Uterus (tissue), 4 donors: ENCODE data around the gene EED. TPM values are rescaled to one million over a fixed set of nuclear protein-coding genes. Genes with fewer than 3 reads are reported as not detected.

Source experiments
- DNase-seq, 2 donors: peaks; one replicate each; pipeline ENCODE4 v3.0.0-alpha.2; 2019 to 2020
- H3K27ac ChIP-seq, 2 donors: fragments of 200-600 bp; sonication (generic); 1 replicate in 1 of 2; 2 replicates in 1 of 2; pipeline ENCODE4 v1.5.1; 2016 to 2018
- H3K27me3 ChIP-seq, 2 donors: fragments of 200-600 bp; sonication (generic); one replicate each; pipeline ENCODE4 v1.5.1; 2018 to 2019; ENCODE audit warnings: control low read depth in 1 of 2
- H3K36me3 ChIP-seq, 2 donors: fragments of 200-600 bp; sonication (generic); one replicate each; pipeline ENCODE4 v1.5.1; 2019; ENCODE audit warnings: control low read depth in 1 of 2
- H3K4me1 ChIP-seq, 2 donors: fragments of 200-600 bp; sonication (generic); one replicate each; pipeline ENCODE4 v1.5.1; 2018 to 2019; ENCODE audit warnings: control low read depth in 1 of 2
- H3K4me3 ChIP-seq, 2 donors: fragments of 200-600 bp; sonication (generic); 1 replicate in 1 of 2; 2 replicates in 1 of 2; pipeline ENCODE4 v1.5.1; 2018 to 2019; ENCODE audit warnings: mild to moderate bottlenecking in 1 of 2
- H3K9me3 ChIP-seq, 2 donors: fragments of 200-600 bp; sonication (generic); one replicate each; pipeline ENCODE4 v1.5.1; 2019; ENCODE audit warnings: control low read depth in 1 of 2
- CTCF ChIP-seq, 4 experiments: fragments of 200-600 bp in 2 of 4; fragments of 450-650 bp in 2 of 4; sonication (generic) in 2 of 4; IDR thresholded peaks; one replicate each; pipeline ENCODE4 v1.5.1; 2016 to 2019; ENCODE audit warnings: antibody characterized with exemption in 4 of 4, mild to moderate bottlenecking in 2 of 4, moderate library complexity in 1 of 4
- POLR2A ChIP-seq, 2 donors: fragments of 450-650 bp; IDR thresholded peaks; one replicate each; pipeline ENCODE4 v1.6.1; 2016; ENCODE audit warnings: antibody characterized with exemption in 2 of 2, mild to moderate bottlenecking in 1 of 2, moderate library complexity in 1 of 2
- intact Hi-C: fragments of 100-400 bp; cut with DNase I; formaldehyde crosslinking; loops from one replicate; pipeline ENCODE4 v1.15.1; 2023; ENCODE audit warnings: low total_unique reads
- total RNA-seq, 4 donors: library from RNA; depleted of rRNA in 3 of 4; stranded (reverse); fragments of >200 nt in 3 of 4; gene quantifications; one replicate each; pipeline versions ENCODE4 v1.1.0 to v1.2.4, GENCODE V29; 2014 to 2023
- donor health status: DM: yes; HTN: yes; CAD: no.

EED gene
- total RNA-seq, 4 donors from 2014 or later: 16.4 to 53.8 (median 31.3) TPM

- TF ChIP-seq POLR2A (IDR thresholded peaks at IDR 0.05): no peak
- no peak for TF ChIP-seq CTCF (IDR thresholded peaks at IDR 0.05)
- intact Hi-C loops: no loop called here
- Histone ChIP-seq H3K9me3 (no peaks in the 10 kb centered on the region), H3K4me1 (peaks cover 0 to 7% of the 10 kb centered on the region in 2 donors), H3K27me3 (no peaks in the 10 kb centered on the region), H3K36me3 (no peaks in the 10 kb centered on the region), H3K4me3 (no peak overlapping the region), H3K27ac (no peak overlapping the region)
- DNase-seq: no peak
Measured at GRCh38 chr11:86259730-86260129, 15.2 kb downstream of the EED start.

- no peaks in the 10 kb centered on the region for H3K36me3 ChIP-seq
- intact Hi-C loops: no loop called here
- no peak overlapping the region for H3K4me3 ChIP-seq
- H3K27ac ChIP-seq: no peak overlapping the region
- DNase-seq: no peak
- no peaks in the 10 kb centered on the region for H3K27me3 ChIP-seq
- TF ChIP-seq CTCF (IDR thresholded peaks at IDR 0.05) (no peak), POLR2A (IDR thresholded peaks at IDR 0.05) (no peak)
- H3K9me3 ChIP-seq: no peaks in the 10 kb centered on the region
- no peaks in the 10 kb centered on the region for H3K4me1 ChIP-seq
Measured at GRCh38 chr11:86261328-86261727, 16.8 kb downstream of the EED start.

- no peak overlapping the region for H3K4me3 ChIP-seq
- no peaks in the 10 kb centered on the region for H3K4me1 ChIP-seq
- intact Hi-C loops: no loop called here
- H3K9me3 ChIP-seq: no peaks in the 10 kb centered on the region
- DNase-seq: no peak
- no peaks in the 10 kb centered on the region for H3K36me3 ChIP-seq
- H3K27ac ChIP-seq: no peak overlapping the region
- TF ChIP-seq POLR2A (IDR thresholded peaks at IDR 0.05): no peak
- no peak for TF ChIP-seq CTCF (IDR thresholded peaks at IDR 0.05)
- no peaks in the 10 kb centered on the region for H3K27me3 ChIP-seq
Measured at GRCh38 chr11:86262387-86262786, 17.8 kb downstream of the EED start.

- DNase-seq: no peak
- Histone ChIP-seq H3K27me3 (no peaks in the 10 kb centered on the region), H3K27ac (no peak overlapping the region), H3K4me3 (no peak overlapping the region), H3K4me1 (no peaks in the 10 kb centered on the region), H3K36me3 (no peaks in the 10 kb centered on the region), H3K9me3 (no peaks in the 10 kb centered on the region)
- intact Hi-C loops: no loop called here
- TF ChIP-seq POLR2A (IDR thresholded peaks at IDR 0.05): no peak
- TF ChIP-seq CTCF (IDR thresholded peaks at IDR 0.05): no peak
Measured at GRCh38 chr11:86264649-86265048, 20.1 kb downstream of the EED start.

- intact Hi-C loops: no loop called here
- no peaks in the 10 kb centered on the region for H3K36me3 ChIP-seq
- TF ChIP-seq POLR2A (IDR thresholded peaks at IDR 0.05): no peak
Measured at GRCh38 chr11:86265194-86265593, 20.6 kb downstream of the EED start.

GRCh38 chr11:86269645-86270044 lies 25.1 kb downstream of the EED start:
- intact Hi-C loops: no loop called here
- Histone ChIP-seq H3K4me3 (no peak overlapping the region), H3K27me3 (no peaks in the 10 kb centered on the region), H3K36me3 (no peaks in the 10 kb centered on the region), H3K27ac (no peak overlapping the region), H3K4me1 (peaks cover 0 to 3% of the 10 kb centered on the region in 2 donors), H3K9me3 (no peaks in the 10 kb centered on the region)
- no peak for TF ChIP-seq POLR2A (IDR thresholded peaks at IDR 0.05)
- no peak for TF ChIP-seq CTCF (IDR thresholded peaks at IDR 0.05)
- DNase-seq: no peak

More at GRCh38 chr11:86265194-86265593, 20.6 kb downstream of the EED start:
- no peak overlapping the region for H3K27ac ChIP-seq
- no peaks in the 10 kb centered on the region for H3K27me3 ChIP-seq
- no peak overlapping the region for H3K4me3 ChIP-seq
- H3K4me1 ChIP-seq: no peaks in the 10 kb centered on the region
- no peaks in the 10 kb centered on the region for H3K9me3 ChIP-seq
- DNase-seq: no peak
